UCSD-AML1 (cell line): ENCODE results near the gene LIN28A.

Source experiments
- DNase-seq: peaks from one replicate; lab custom pipeline; 2025; ENCODE audit not compliant: unreplicated experiment; lab: John Stamatoyannopoulos, UW

LIN28A gene

GRCh38 chr1:26432793-26433192 lies 22.2 kb downstream of the LIN28A start:
- DNase-seq, result no peak

- no peak for DNase-seq
These were observed 23.6 kb downstream of the LIN28A start for GRCh38 chr1:26434161-26434752.

GRCh38 chr1:26438041-26438440 lies 27.4 kb downstream of the LIN28A start:
- no peak for DNase-seq

- DNase-seq, result no peak
These were observed 29.6 kb downstream of the LIN28A start for GRCh38 chr1:26440259-26440658.

GRCh38 chr1:26449868-26450267 lies 39.3 kb downstream of the LIN28A start:
- no peak for DNase-seq

GRCh38 chr1:26450908-26451307 lies 40.3 kb downstream of the LIN28A start:
- DNase-seq, result no peak

GRCh38 chr1:26452459-26453183 lies 42.0 kb downstream of the LIN28A start:
- no peak for DNase-seq

GRCh38 chr1:26459148-26459547 lies 48.5 kb downstream of the LIN28A start:
- DNase-seq, result no peak

GRCh38 chr1:26459573-26460031 lies 49.0 kb downstream of the LIN28A start:
- DNase-seq, result no peak

- no peak for DNase-seq
These were observed 58.3 kb downstream of the LIN28A start for GRCh38 chr1:26468911-26469310.

GRCh38 chr1:26469558-26469957 lies 58.9 kb downstream of the LIN28A start:
- DNase-seq, result no peak

- no peak for DNase-seq
These were observed 60.4 kb downstream of the LIN28A start for GRCh38 chr1:26470878-26471497.

GRCh38 chr1:26471498-26472319 lies 61.1 kb downstream of the LIN28A start:
- DNase-seq, result peak; percentile 86

- peak; percentile 86 for DNase-seq
These were observed 61.8 kb downstream of the LIN28A start, which contains the start of gene HMGN2 for GRCh38 chr1:26472320-26472900. Gene HMGN2, plus strand, starts transcription at chr1:26472440. Its CDS starts 173 bp downstream, at chr1:26472613.

- DNase-seq, result peak; percentile 94
These were observed 62.6 kb downstream of the LIN28A start for GRCh38 chr1:26472901-26473845.

- DNase-seq, result no peak
These were observed 64.2 kb downstream of the LIN28A start for GRCh38 chr1:26474818-26475217.

GRCh38 chr1:26475989-26476388 lies 65.4 kb downstream of the LIN28A start:
- DNase-seq, result no peak

GRCh38 chr1:26476958-26477357 lies 66.3 kb downstream of the LIN28A start:
- no peak for DNase-seq

GRCh38 chr1:26477446-26478152 lies 67.0 kb downstream of the LIN28A start:
- DNase-seq, result no peak
